Prostate gland (tissue), 2 donors: ENCODE results near the gene GRIK3. TPM values are rescaled to one million over a fixed set of nuclear protein-coding genes. Genes with fewer than 3 reads are reported as not detected.

Source experiments
- DNase-seq: peaks from one replicate; pipeline ENCODE4 v3.0.0-alpha.2; 2019; ENCODE audit warnings: low spot score
- H3K27ac ChIP-seq, 2 donors: fragments of 200-600 bp; sonication (generic); 2 replicates each; pipeline ENCODE4 v1.5.1; 2017 to 2019
- H3K27me3 ChIP-seq: fragments of 200-600 bp; sonication (generic); replicated peaks from 2 replicates; pipeline ENCODE4 v1.5.1; 2019; ENCODE audit not compliant: insufficient read depth
- H3K36me3 ChIP-seq, 2 donors: fragments of 200-600 bp; sonication (generic); 1 replicate in 1 of 2; 2 replicates in 1 of 2; pipeline versions ENCODE4 v1.5.1 to v1.8.1; 2017 to 2019
- H3K4me1 ChIP-seq: fragments of 200-600 bp; sonication (generic); replicated peaks from 2 replicates; pipeline ENCODE4 v1.5.1; 2019
- H3K4me3 ChIP-seq, 2 donors: fragments of 200-600 bp; sonication (generic); 2 replicates each; pipeline ENCODE4 v1.5.1; 2017 to 2019
- H3K9me3 ChIP-seq: fragments of 200-600 bp; sonication (generic); 2 replicates; pipeline ENCODE4 v1.5.1; 2017
- POLR2A ChIP-seq: fragments of 450-650 bp; IDR thresholded peaks from one replicate; pipeline ENCODE4 v1.6.1; 2016; ENCODE audit warnings: antibody characterized with exemption, mild to moderate bottlenecking
- POLR2AphosphoS5 ChIP-seq: sonication (generic); formaldehyde crosslinking; IDR thresholded peaks from one replicate; pipeline ENCODE4 v1.6.1; 2017; ENCODE audit warnings: antibody characterized with exemption
- WGBS: methylation state at CpG from one replicate; pipeline ENCODE4 v1.1.5; 2018; 5-methylcytosine and 5-hydroxymethylcytosine counted together
- intact Hi-C: fragments of 100-400 bp; cut with DNase I; formaldehyde crosslinking; loops from one replicate; pipeline ENCODE4 v1.14.2; 2022
- total RNA-seq, 2 donors: library from RNA; depleted of rRNA; stranded (reverse); fragments of >200 nt; gene quantifications; one replicate each; pipeline ENCODE4 v1.1.0, GENCODE V29; 2016
- TF ChIP-seq, protein P1 (sequence below), 4 experiments: fragments of 200-600 bp in 2 of 4; fragments of 450-650 bp in 2 of 4; sonication (generic) in 2 of 4; IDR thresholded peaks; 1 replicate in 3 of 4; 2 replicates in 1 of 4; pipeline ENCODE4 v1.5.1; 2016 to 2019; ENCODE audit warnings: antibody characterized with exemption in 4 of 4, mild to moderate bottlenecking in 2 of 4, moderate library complexity in 2 of 4

The GRIK3 gene
- total RNA-seq, 2 donors from 2014 or later: 0.36 to 5.9 TPM

DNA sequence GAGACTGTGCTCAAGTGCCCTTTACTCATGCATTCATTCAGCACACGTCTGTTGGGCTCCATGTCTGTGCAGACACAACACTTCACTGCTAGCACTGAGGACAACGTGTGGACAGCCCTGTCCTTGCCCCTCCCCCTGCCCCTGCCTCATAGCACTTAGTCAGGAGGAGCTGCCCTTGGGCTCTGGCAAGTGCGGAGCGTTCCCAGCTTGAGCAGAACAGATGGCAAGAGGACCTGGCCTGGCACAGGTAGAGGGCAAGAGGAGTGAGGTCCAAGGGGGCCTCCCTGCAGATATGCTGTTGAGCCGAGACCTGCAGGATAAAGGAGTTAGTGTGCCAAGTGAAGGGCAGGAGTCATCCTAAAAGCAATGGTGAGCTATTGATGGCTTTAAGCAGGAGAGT, 81.3 kb downstream of the GRIK3 start:
- no peaks in the 10 kb centered on the region for H3K4me1 ChIP-seq
- no peaks in the 10 kb centered on the region for H3K9me3 ChIP-seq
- H3K27me3 ChIP-seq: no peaks in the 10 kb centered on the region
- no peak for DNase-seq
- 54% methylated on average over 5 of the region's 5 CpGs for WGBS
- H3K4me3 ChIP-seq: no peak overlapping the region
- intact Hi-C loops: no loop called here
- no peak overlapping the region for H3K27ac ChIP-seq
- no peak for TF ChIP-seq POLR2AphosphoS5
- TF ChIP-seq POLR2A: no peak
- H3K36me3 ChIP-seq: no peaks in the 10 kb centered on the region

DNA sequence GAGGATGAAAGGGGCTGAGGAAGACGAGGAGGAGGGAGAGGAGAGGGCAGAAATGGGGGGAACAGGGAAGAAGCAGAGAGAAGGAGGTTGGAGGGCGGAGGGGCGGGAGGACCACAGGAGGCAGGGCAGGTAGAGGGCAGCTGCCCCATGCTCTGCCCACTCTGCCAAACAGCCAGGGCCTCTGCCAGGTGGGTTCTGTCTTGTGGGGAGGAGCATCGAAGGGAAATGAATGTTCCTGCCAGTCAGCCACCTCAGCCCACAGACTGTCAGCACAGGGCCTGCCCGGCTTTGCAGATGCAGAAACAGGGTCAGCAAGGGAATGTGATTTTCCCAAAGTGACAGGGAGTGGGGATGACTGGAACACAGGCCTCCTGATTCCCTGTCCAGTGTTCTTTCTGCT, 82.6 kb downstream of the GRIK3 start:
- intact Hi-C loops: no loop called here
- H3K27me3 ChIP-seq: no peaks in the 10 kb centered on the region
- whole genome bisulfite sequencing: 74% methylated on average over 5 of the region's 5 CpGs

DNA sequence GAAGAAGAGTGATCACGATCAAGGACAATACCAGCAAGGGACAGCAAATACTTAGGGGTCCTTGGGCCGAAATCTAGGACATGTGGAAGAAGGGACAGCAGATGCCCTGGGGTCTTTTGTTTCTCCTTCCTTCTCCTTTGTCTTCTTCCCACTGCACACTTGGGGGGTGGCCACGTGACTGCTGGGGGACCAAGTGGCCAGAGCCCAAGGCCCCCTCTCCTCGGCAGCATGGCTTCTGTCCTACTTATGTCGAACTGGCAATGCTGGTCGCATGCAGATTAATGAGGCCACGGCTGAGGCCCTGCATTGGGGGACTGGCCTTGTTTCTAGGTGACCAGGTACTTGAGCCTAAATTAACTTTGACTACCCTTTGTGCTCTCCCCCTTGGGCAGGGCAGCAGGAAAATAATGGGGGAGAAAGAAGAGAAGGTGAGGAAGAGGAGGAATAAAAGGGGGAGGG, 83.0 kb downstream of the GRIK3 start:
- H3K4me1 ChIP-seq: no peaks in the 10 kb centered on the region
- no peaks in the 10 kb centered on the region for H3K36me3 ChIP-seq
- TF ChIP-seq POLR2AphosphoS5: no peak
- TF ChIP-seq POLR2A: no peak
- TF ChIP-seq, protein P1, sequence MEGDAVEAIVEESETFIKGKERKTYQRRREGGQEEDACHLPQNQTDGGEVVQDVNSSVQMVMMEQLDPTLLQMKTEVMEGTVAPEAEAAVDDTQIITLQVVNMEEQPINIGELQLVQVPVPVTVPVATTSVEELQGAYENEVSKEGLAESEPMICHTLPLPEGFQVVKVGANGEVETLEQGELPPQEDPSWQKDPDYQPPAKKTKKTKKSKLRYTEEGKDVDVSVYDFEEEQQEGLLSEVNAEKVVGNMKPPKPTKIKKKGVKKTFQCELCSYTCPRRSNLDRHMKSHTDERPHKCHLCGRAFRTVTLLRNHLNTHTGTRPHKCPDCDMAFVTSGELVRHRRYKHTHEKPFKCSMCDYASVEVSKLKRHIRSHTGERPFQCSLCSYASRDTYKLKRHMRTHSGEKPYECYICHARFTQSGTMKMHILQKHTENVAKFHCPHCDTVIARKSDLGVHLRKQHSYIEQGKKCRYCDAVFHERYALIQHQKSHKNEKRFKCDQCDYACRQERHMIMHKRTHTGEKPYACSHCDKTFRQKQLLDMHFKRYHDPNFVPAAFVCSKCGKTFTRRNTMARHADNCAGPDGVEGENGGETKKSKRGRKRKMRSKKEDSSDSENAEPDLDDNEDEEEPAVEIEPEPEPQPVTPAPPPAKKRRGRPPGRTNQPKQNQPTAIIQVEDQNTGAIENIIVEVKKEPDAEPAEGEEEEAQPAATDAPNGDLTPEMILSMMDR (IDR thresholded peaks at IDR 0.05): no peak
- no peaks in the 10 kb centered on the region for H3K27me3 ChIP-seq
- H3K27ac ChIP-seq: no peak overlapping the region
- H3K9me3 ChIP-seq: no peaks in the 10 kb centered on the region
- no peak for DNase-seq
- intact Hi-C loops: no loop called here
- 56% methylated on average over 7 of the region's 7 CpGs for WGBS
- H3K4me3 ChIP-seq: no peak overlapping the region

More for the DNA sequence above, 82.6 kb downstream of the GRIK3 start:
- H3K4me3 ChIP-seq: no peak overlapping the region
- H3K27ac ChIP-seq: no peak overlapping the region
- DNase-seq: no peak
- no peaks in the 10 kb centered on the region for H3K4me1 ChIP-seq
- H3K9me3 ChIP-seq: no peaks in the 10 kb centered on the region
- TF ChIP-seq, protein P1 (IDR thresholded peaks at IDR 0.05): no peak
- TF ChIP-seq POLR2A: no peak
- no peak for TF ChIP-seq POLR2AphosphoS5
- no peaks in the 10 kb centered on the region for H3K36me3 ChIP-seq

DNA sequence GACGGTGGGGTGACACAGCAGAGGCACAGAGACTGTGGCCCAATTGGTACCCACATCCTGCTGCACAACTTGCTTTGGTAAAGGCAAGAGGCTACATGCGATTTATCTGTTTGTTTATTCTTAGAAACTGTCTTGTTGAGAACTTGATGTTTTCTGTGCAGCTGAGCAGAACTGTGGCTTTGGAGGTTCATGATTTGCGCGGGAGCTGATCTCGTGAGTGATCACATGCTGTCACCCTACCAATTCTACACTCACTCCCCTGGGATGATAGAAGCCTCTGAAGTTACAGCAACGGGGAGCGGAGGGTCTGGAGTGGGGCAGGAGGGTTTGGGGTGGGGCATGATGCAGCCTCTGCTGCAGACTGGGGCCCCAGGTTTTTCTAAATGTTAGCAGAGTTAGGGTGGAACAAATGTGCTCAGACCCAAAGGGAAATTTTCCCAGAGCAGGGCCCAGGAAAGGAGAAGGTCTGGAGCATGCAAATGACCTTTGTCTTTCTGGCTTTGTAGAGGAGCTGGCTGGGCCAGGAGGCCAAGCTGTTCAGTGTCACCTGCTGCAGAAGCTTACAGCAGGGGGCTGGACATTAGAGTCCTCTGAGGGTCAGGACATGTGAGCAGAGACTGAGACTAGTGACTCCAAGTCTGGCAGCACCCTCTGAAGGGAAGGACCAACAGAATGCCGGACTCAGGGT, 83.6 kb downstream of the GRIK3 start:
- intact Hi-C loops: no loop called here
- H3K4me1 ChIP-seq: no peaks in the 10 kb centered on the region
- no peak overlapping the region for H3K4me3 ChIP-seq
- no peak overlapping the region for H3K27ac ChIP-seq
- no peak for DNase-seq
- TF ChIP-seq, protein P1 (IDR thresholded peaks at IDR 0.05): no peak
- TF ChIP-seq POLR2AphosphoS5 (no peak), POLR2A (no peak)
- H3K27me3 ChIP-seq: no peaks in the 10 kb centered on the region
- no peaks in the 10 kb centered on the region for H3K9me3 ChIP-seq
- H3K36me3 ChIP-seq: no peaks in the 10 kb centered on the region
- WGBS: 56% methylated on average over 8 of the region's 8 CpGs

DNA sequence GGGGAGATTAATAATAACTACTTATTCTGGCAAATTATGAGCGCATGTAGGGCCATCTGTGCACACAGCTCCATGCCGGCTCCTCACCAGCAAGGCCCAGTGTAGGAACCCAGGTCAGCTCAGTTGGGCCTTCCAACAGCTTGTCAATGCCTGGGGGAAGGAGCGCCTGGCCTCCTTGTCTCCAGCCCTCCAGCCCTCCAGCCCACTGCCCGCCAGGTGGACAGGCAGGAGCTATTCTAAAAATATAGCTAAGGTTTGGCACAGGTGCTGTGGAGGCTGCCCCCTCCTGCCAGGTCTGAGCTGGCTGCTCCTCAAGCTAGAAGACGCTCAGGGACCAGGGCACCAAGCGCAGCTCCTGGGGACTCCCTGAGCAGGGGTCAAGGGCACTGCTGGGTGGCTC, 85.7 kb downstream of the GRIK3 start:
- no peaks in the 10 kb centered on the region for H3K36me3 ChIP-seq
- no peak for TF ChIP-seq POLR2AphosphoS5
- TF ChIP-seq, protein P1 (IDR thresholded peaks at IDR 0.05): no peak
- no peak for TF ChIP-seq POLR2A
- no peaks in the 10 kb centered on the region for H3K9me3 ChIP-seq
- DNase-seq: no peak
- no peak overlapping the region for H3K27ac ChIP-seq
- intact Hi-C loops: no loop called here
- H3K4me3 ChIP-seq: no peak overlapping the region
- WGBS: 90% methylated on average over 6 of the region's 6 CpGs
- no peaks in the 10 kb centered on the region for H3K27me3 ChIP-seq
- H3K4me1 ChIP-seq: no peaks in the 10 kb centered on the region
